ENCODE data around the gene DCTPP1.

DNA sequence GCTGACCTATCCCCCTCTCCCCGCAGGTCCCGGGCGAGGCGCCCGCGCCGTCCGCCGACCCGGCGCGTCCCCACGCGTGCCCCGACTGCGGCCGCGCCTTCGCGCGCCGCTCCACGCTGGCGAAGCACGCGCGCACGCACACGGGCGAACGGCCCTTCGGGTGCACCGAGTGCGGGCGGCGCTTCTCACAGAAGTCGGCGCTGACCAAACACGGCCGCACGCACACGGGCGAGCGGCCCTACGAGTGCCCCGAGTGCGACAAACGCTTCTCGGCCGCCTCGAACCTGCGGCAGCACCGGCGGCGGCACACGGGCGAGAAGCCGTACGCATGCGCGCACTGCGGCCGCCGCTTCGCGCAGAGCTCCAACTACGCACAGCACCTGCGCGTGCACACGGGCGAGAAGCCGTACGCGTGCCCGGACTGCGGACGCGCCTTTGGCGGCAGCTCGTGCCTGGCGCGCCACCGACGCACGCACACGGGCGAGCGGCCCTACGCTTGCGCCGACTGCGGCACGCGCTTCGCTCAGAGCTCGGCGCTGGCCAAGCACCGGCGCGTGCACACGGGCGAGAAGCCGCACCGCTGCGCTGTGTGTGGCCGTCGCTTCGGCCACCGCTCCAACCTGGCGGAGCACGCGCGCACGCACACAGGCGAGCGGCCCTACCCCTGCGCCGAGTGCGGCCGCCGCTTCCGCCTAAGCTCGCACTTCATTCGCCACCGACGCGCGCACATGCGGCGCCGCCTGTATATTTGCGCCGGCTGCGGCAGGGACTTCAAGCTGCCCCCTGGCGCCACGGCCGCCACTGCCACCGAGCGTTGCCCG lies 12.1 kb downstream of the DCTPP1 start:
- TF ChIP-seq SMC3 (conservative IDR thresholded peaks at IDR 0.05; ENCODE audit: poor library complexity) (peak; percentile 54), RAD21 (conservative IDR thresholded peaks at IDR 0.05) (peak; percentile 38)
- TF ChIP-seq, protein P1, sequence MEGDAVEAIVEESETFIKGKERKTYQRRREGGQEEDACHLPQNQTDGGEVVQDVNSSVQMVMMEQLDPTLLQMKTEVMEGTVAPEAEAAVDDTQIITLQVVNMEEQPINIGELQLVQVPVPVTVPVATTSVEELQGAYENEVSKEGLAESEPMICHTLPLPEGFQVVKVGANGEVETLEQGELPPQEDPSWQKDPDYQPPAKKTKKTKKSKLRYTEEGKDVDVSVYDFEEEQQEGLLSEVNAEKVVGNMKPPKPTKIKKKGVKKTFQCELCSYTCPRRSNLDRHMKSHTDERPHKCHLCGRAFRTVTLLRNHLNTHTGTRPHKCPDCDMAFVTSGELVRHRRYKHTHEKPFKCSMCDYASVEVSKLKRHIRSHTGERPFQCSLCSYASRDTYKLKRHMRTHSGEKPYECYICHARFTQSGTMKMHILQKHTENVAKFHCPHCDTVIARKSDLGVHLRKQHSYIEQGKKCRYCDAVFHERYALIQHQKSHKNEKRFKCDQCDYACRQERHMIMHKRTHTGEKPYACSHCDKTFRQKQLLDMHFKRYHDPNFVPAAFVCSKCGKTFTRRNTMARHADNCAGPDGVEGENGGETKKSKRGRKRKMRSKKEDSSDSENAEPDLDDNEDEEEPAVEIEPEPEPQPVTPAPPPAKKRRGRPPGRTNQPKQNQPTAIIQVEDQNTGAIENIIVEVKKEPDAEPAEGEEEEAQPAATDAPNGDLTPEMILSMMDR (IDR thresholded peaks at IDR 0.05; ENCODE audit: poor library complexity, severe bottlenecking), result peak; percentile 40
